Measurements from ENCODE around the gene AGTPBP1. TPM values are rescaled to one million over a fixed set of nuclear protein-coding genes. Genes with fewer than 3 reads are reported as not detected.

Gene AGTPBP1
- total and polyA plus RNA-seq, 8 donors, result 24.0 to 44.0 (median 26.6) TPM

DNA sequence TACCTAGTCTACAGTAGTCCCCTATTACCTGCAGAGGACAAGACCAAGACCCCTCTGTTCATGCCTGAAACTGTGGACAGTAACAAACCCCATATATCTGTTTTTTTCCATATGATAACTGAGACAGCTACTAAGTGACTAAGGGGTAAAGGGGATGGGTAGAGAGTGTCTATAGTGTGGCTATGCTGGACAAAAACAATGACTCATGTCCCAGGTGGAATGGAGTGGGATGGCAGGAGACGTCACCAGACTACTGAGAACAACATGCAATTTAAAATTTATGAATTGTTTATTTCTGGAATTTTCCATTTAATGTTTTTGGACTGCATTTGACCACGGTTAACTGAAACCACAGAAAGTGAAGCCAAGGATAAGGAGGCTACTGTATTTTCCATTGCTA lies 171.8 kb downstream of the AGTPBP1 start:
- ATAC-seq (no peak), DNase-seq (no peak)
- Histone ChIP-seq H3K4me3 (no peak overlapping the region), H3K27me3 (no peaks in the 10 kb centered on the region), H3K9me3 (no peaks in the 10 kb centered on the region), H3K36me3 (peaks cover 0 to 23% of the 10 kb centered on the region in 2 donors), H3K4me1 (no peaks in the 10 kb centered on the region), H3K27ac (no peak overlapping the region)
- intact Hi-C loops (cut with DNase I), result no loop called here
- TF ChIP-seq, protein P1, sequence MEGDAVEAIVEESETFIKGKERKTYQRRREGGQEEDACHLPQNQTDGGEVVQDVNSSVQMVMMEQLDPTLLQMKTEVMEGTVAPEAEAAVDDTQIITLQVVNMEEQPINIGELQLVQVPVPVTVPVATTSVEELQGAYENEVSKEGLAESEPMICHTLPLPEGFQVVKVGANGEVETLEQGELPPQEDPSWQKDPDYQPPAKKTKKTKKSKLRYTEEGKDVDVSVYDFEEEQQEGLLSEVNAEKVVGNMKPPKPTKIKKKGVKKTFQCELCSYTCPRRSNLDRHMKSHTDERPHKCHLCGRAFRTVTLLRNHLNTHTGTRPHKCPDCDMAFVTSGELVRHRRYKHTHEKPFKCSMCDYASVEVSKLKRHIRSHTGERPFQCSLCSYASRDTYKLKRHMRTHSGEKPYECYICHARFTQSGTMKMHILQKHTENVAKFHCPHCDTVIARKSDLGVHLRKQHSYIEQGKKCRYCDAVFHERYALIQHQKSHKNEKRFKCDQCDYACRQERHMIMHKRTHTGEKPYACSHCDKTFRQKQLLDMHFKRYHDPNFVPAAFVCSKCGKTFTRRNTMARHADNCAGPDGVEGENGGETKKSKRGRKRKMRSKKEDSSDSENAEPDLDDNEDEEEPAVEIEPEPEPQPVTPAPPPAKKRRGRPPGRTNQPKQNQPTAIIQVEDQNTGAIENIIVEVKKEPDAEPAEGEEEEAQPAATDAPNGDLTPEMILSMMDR (IDR thresholded peaks at IDR 0.05), result no peak

DNA sequence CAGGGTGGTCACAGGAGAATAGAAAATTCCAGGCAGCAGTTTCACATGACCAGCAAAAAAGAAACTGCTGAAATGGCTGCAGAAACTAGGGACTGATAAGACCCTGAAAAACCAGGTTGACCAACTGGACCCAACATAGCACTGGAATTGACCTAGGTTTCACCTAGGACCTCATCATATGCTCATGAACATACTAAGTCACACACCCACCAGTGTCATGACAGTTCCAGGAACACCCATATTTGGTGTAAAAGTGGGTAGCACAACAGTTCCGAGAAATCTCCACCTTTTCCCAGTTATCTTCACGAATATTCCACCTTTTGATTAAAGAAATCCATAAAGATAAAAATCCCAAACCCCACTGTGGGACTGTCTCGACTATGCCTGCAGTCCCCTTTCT lies 182.2 kb downstream of the AGTPBP1 start:
- Histone ChIP-seq H3K9me3 (no peaks in the 10 kb centered on the region), H3K4me3 (no peak overlapping the region), H3K27ac (no peak overlapping the region), H3K4me1 (no peaks in the 10 kb centered on the region), H3K36me3 (peaks cover 0 to 23% of the 10 kb centered on the region in 2 donors), H3K27me3 (no peaks in the 10 kb centered on the region)
- TF ChIP-seq, protein P1 (IDR thresholded peaks at IDR 0.05), result no peak
- ATAC-seq (no peak), DNase-seq (no peak)
- intact Hi-C loops (cut with DNase I), result no loop called here

DNA sequence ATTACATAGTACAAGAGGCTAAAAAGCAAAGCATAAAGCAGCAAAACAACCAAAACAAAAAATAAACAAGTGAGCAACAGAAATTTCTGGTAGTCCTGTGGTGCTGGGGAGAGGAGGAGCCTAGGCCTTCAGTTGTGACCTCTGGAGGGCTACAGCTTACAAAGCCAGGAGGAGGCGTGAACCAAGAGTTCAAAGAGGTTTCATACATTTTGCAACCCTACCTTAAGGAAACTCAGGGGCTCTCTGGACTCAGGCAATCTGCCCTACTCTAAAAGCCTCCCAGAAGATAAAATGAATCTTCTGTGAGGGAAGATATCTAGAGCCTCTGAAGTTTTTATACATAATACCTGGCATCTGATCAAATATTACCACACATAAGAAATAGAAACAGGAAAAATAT lies 187.4 kb downstream of the AGTPBP1 start:
- H3K36me3 ChIP-seq, result no peaks in the 10 kb centered on the region
- H3K9me3 ChIP-seq, result no peaks in the 10 kb centered on the region
- H3K27ac ChIP-seq, result no peak overlapping the region
- TF ChIP-seq, protein P1 (IDR thresholded peaks at IDR 0.05), result no peak
- no peak for DNase-seq
- H3K4me3 ChIP-seq, result no peak overlapping the region
- intact Hi-C loops (cut with DNase I), result no loop called here
- no peaks in the 10 kb centered on the region for H3K4me1 ChIP-seq
- ATAC-seq, result no peak
- H3K27me3 ChIP-seq, result no peaks in the 10 kb centered on the region

DNA sequence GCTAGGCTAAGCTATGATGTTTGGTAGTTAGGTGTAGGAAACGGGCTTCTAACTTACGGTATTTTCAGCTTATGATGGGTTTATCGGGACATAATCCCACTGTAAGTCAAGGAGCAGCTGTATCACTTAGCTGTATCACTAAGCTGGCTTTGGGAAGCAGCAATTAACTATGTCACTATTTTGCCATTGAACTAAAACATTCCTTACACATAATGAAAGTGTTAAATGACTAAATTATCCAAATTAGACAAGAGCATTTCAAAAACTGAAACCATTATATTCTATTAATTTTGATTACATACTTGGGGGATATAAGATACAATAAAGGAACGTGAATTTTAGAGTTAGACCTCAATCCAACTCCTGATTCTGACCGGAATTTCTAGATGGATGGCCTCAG lies 188.3 kb downstream of the AGTPBP1 start:
- H3K36me3 ChIP-seq, result no peaks in the 10 kb centered on the region
- no peak overlapping the region for H3K27ac ChIP-seq
- H3K4me3 ChIP-seq, result no peak overlapping the region
- H3K9me3 ChIP-seq, result no peaks in the 10 kb centered on the region
- DNase-seq (no peak), ATAC-seq (no peak)
- no peaks in the 10 kb centered on the region for H3K4me1 ChIP-seq
- H3K27me3 ChIP-seq, result no peaks in the 10 kb centered on the region
- intact Hi-C loops (cut with DNase I), result no loop called here
- TF ChIP-seq, protein P1 (IDR thresholded peaks at IDR 0.05), result no peak

DNA sequence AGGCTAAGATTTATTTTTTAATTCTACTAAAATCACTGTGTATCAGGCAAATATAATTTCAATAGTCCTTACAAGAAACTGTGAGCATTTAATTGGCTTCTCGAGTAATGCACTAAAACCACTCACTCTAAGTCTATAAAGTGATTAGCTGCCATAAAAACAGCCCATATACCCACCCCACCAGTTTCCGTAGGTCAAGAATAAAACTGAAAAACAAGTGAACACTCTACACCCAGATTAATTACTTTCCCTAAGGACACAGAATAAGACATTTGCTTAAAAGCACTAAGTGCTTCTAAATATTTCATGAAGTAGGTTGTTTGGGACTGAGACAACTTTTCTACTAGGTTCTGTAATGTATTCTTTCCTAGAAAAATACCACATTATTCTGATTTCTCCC lies 194.2 kb downstream of the AGTPBP1 start:
- intact Hi-C loops (cut with DNase I), result no loop called here
- TF ChIP-seq, protein P1 (IDR thresholded peaks at IDR 0.05), result no peak
- Histone ChIP-seq H3K4me1 (no peaks in the 10 kb centered on the region), H3K9me3 (no peaks in the 10 kb centered on the region), H3K27me3 (no peaks in the 10 kb centered on the region), H3K36me3 (no peaks in the 10 kb centered on the region), H3K27ac (no peak overlapping the region), H3K4me3 (no peak overlapping the region)
- no peak for ATAC-seq
- DNase-seq, result no peak
